Prostate gland (tissue), 2 donors: ENCODE results near the gene MNAT1. TPM values are rescaled to one million over a fixed set of nuclear protein-coding genes. Genes with fewer than 3 reads are reported as not detected.
"Not testable (repeated sequence)": the region's sequence is repeated elsewhere in the genome, so short reads cannot be mapped to it uniquely, and the experiment has no call there.

Source experiments
- DNase-seq: peaks from one replicate; pipeline ENCODE4 v3.0.0-alpha.2; 2019; ENCODE audit warnings: low spot score
- H3K27ac ChIP-seq, 2 donors: fragments of 200-600 bp; sonication (generic); 2 replicates each; pipeline ENCODE4 v1.5.1; 2017 to 2019
- H3K27me3 ChIP-seq: fragments of 200-600 bp; sonication (generic); replicated peaks from 2 replicates; pipeline ENCODE4 v1.5.1; 2019; ENCODE audit not compliant: insufficient read depth
- H3K36me3 ChIP-seq, 2 donors: fragments of 200-600 bp; sonication (generic); 1 replicate in 1 of 2; 2 replicates in 1 of 2; pipeline versions ENCODE4 v1.5.1 to v1.8.1; 2017 to 2019
- H3K4me1 ChIP-seq: fragments of 200-600 bp; sonication (generic); replicated peaks from 2 replicates; pipeline ENCODE4 v1.5.1; 2019
- H3K4me3 ChIP-seq, 2 donors: fragments of 200-600 bp; sonication (generic); 2 replicates each; pipeline ENCODE4 v1.5.1; 2017 to 2019
- H3K9me3 ChIP-seq: fragments of 200-600 bp; sonication (generic); 2 replicates; pipeline ENCODE4 v1.5.1; 2017
- POLR2A ChIP-seq: fragments of 450-650 bp; IDR thresholded peaks from one replicate; pipeline ENCODE4 v1.6.1; 2016; ENCODE audit warnings: antibody characterized with exemption, mild to moderate bottlenecking
- POLR2AphosphoS5 ChIP-seq: sonication (generic); formaldehyde crosslinking; IDR thresholded peaks from one replicate; pipeline ENCODE4 v1.6.1; 2017; ENCODE audit warnings: antibody characterized with exemption
- WGBS: methylation state at CpG from one replicate; pipeline ENCODE4 v1.1.5; 2018; 5-methylcytosine and 5-hydroxymethylcytosine counted together
- intact Hi-C: fragments of 100-400 bp; cut with DNase I; formaldehyde crosslinking; loops from one replicate; pipeline ENCODE4 v1.14.2; 2022
- total RNA-seq, 2 donors: library from RNA; depleted of rRNA; stranded (reverse); fragments of >200 nt; gene quantifications; one replicate each; pipeline ENCODE4 v1.1.0, GENCODE V29; 2016
- TF ChIP-seq, protein P1 (sequence below), 4 experiments: fragments of 200-600 bp in 2 of 4; fragments of 450-650 bp in 2 of 4; sonication (generic) in 2 of 4; IDR thresholded peaks; 1 replicate in 3 of 4; 2 replicates in 1 of 4; pipeline ENCODE4 v1.5.1; 2016 to 2019; ENCODE audit warnings: antibody characterized with exemption in 4 of 4, mild to moderate bottlenecking in 2 of 4, moderate library complexity in 2 of 4

MNAT1 gene
- total RNA-seq, 2 donors from 2014 or later, result 16.1 to 62.9 TPM

DNA sequence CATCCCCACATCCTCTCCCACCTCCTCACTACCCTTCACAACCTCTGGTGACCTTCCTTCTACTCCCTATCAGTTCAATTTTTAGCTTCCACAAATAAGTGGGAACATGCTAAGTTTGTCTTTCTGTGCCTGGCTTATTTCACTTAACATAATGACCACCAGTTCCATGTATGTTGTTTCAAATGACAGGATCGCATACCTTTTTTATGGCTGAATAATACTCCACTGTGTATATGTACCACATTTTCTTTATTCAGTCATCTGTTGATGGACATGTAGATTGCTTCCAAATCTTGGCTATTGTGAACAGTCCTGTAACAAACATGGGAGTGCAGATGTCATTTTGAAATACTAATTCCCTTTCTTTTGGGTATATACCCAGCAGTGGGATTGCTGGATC lies 147.7 kb downstream of the MNAT1 start:
- TF ChIP-seq, protein P1, sequence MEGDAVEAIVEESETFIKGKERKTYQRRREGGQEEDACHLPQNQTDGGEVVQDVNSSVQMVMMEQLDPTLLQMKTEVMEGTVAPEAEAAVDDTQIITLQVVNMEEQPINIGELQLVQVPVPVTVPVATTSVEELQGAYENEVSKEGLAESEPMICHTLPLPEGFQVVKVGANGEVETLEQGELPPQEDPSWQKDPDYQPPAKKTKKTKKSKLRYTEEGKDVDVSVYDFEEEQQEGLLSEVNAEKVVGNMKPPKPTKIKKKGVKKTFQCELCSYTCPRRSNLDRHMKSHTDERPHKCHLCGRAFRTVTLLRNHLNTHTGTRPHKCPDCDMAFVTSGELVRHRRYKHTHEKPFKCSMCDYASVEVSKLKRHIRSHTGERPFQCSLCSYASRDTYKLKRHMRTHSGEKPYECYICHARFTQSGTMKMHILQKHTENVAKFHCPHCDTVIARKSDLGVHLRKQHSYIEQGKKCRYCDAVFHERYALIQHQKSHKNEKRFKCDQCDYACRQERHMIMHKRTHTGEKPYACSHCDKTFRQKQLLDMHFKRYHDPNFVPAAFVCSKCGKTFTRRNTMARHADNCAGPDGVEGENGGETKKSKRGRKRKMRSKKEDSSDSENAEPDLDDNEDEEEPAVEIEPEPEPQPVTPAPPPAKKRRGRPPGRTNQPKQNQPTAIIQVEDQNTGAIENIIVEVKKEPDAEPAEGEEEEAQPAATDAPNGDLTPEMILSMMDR (IDR thresholded peaks at IDR 0.05), result no peak
- TF ChIP-seq POLR2AphosphoS5 (no peak), POLR2A (no peak)
- DNase-seq, result no peak
- Histone ChIP-seq H3K36me3 (no peaks in the 10 kb centered on the region), H3K27ac (no peak overlapping the region), H3K27me3 (no peaks in the 10 kb centered on the region), H3K4me3 (no peak overlapping the region), H3K4me1 (no peaks in the 10 kb centered on the region), H3K9me3 (no peaks in the 10 kb centered on the region)
- 96% methylated on average over 1 of the region's 1 CpG for WGBS
- intact Hi-C loops, result no loop called here

- no peaks in the 10 kb centered on the region for H3K27me3 ChIP-seq
- no peaks in the 10 kb centered on the region for H3K4me1 ChIP-seq
- H3K27ac ChIP-seq, result no peak overlapping the region
- H3K36me3 ChIP-seq, result no peaks in the 10 kb centered on the region
- no peaks in the 10 kb centered on the region for H3K9me3 ChIP-seq
- no peak overlapping the region for H3K4me3 ChIP-seq
- intact Hi-C loops, result no loop called here
- TF ChIP-seq, protein P1 (IDR thresholded peaks at IDR 0.05), result no peak
- no peak for TF ChIP-seq POLR2A
- TF ChIP-seq POLR2AphosphoS5, result no peak
- DNase-seq, result no peak
Observed at GRCh38 chr14:60884134-60884533, 149.6 kb downstream of the MNAT1 start.

GRCh38 chr14:60890636-60891035 lies 156.1 kb downstream of the MNAT1 start:
- H3K9me3 ChIP-seq, H3K27ac ChIP-seq, intact Hi-C loops, H3K36me3 ChIP-seq, H3K4me3 ChIP-seq, H3K4me1 ChIP-seq, DNase-seq, H3K27me3 ChIP-seq: not testable (repeated sequence)
- 96% methylated on average over 3 of the region's 3 CpGs for WGBS

DNA sequence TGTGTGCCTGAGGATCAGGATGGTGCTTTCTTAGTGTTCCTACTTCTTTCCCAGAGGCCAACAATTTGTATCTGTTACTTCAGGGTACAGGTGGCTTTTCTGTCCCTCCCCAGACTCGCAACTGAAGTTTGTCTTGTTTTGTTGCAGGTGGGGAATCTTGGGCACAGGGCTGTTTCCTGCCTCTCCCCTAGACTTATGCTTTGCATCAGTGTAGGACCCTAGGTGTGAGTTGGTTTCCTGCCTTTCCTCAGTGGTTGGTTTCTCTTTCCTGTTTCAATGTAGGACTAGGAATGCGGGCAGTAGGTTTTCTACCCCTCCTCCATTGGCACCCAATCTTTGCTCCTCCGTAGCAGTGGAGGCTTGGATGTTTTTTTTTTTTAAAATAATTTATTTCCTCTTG lies 159.3 kb downstream of the MNAT1 start:
- intact Hi-C loops, result no loop called here
- 89% methylated on average over 3 of the region's 3 CpGs for WGBS
- Histone ChIP-seq H3K4me1 (no peaks in the 10 kb centered on the region), H3K9me3 (no peaks in the 10 kb centered on the region), H3K27ac (no peak overlapping the region), H3K27me3 (no peaks in the 10 kb centered on the region), H3K36me3 (no peaks in the 10 kb centered on the region), H3K4me3 (no peak overlapping the region)
- DNase-seq, result no peak
- TF ChIP-seq POLR2AphosphoS5 (no peak), POLR2A (no peak)
- TF ChIP-seq, protein P1 (IDR thresholded peaks at IDR 0.05), result no peak

- H3K9me3 ChIP-seq, result no peaks in the 10 kb centered on the region
- intact Hi-C loops, result no loop called here
- no peaks in the 10 kb centered on the region for H3K36me3 ChIP-seq
- H3K27me3 ChIP-seq, result no peaks in the 10 kb centered on the region
- H3K27ac ChIP-seq, result no peak overlapping the region
- H3K4me1 ChIP-seq, result no peaks in the 10 kb centered on the region
- H3K4me3 ChIP-seq, result no peak overlapping the region
- TF ChIP-seq, protein P1 (IDR thresholded peaks at IDR 0.05), result no peak
- TF ChIP-seq POLR2AphosphoS5 (no peak), POLR2A (no peak)
- DNase-seq, result no peak
Observed at GRCh38 chr14:60904381-60904780, 169.8 kb downstream of the MNAT1 start.
